Measurements from ENCODE around the gene CTAGE6. TPM values are rescaled to one million over a fixed set of nuclear protein-coding genes. Genes with fewer than 3 reads are reported as not detected.
"Not testable (repeated sequence)": the region's sequence is repeated elsewhere in the genome, so short reads cannot be mapped to it uniquely, and the experiment has no call there.

The CTAGE6 gene
- total and polyA plus RNA-seq, 2 donors from 2014 or later, result 0.13 TPM; not detected in 1

DNA sequence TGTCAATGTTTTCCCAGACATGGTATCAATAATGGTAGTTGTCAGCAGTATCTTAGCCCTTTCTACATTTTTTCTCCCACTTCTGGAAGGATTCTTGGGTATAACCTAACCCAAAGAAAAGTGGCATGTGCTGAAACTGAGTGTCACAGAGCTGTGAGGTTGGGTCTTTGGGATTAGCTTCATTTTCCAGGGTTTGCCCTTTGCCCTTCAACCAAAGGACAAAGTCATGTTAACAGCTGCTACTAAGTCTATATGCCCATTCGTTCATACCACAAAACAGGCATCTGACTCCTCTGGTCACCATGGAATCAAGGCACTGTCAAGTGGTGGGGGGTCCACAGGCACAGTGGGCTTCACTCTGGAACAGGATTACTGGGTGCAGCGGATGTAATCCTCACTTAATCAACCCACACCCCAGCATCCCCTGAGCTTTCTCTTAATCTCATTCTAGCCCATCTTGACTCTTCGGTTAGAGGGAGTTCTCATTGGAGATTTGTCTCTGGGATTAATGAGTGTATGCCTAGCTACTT, 29.1 kb downstream of the CTAGE6 start:
- Histone ChIP-seq H3K27ac (ENCODE audit: low read depth in 2 of 2, low read length in 2 of 2) (no peak overlapping the region), H3K9ac (ENCODE audit: low read length in 3 of 3) (no peak overlapping the region), H3K27me3 (ENCODE audit: control insufficient read depth, insufficient read depth, low read length) (no peaks in the 10 kb centered on the region), H3K4me3 (ENCODE audit: low read length in 3 of 3) (no peak overlapping the region), H3K36me3 (ENCODE audit: control insufficient read depth in 2 of 3, insufficient read depth in 3 of 3, low read length in 3 of 3) (no peaks in the 10 kb centered on the region), H3K9me3 (ENCODE audit: control insufficient read depth in 2 of 3, insufficient read depth in 1 of 3, low read length in 3 of 3) (no peaks in the 10 kb centered on the region), H3K4me1 (ENCODE audit: control insufficient read depth in 2 of 3, insufficient read depth in 2 of 3, low read depth in 1 of 3, low read length in 3 of 3) (no peaks in the 10 kb centered on the region)
- FAIRE-seq, result no peak
- DNase-seq, result no peak
- intact Hi-C loops (cut with DNase I), result no loop called here
- TF ChIP-seq CTCF (IDR thresholded peaks at IDR 0.05; ENCODE audit: borderline replicate concordance, extremely low read depth, insufficient read depth), result no peak

- H3K4me3 ChIP-seq (ENCODE audit: low read length in 3 of 3); H3K4me1 ChIP-seq (ENCODE audit: control insufficient read depth in 2 of 3, insufficient read depth in 2 of 3, low read depth in 1 of 3, low read length in 3 of 3); intact Hi-C loops (cut with DNase I); H3K36me3 ChIP-seq (ENCODE audit: control insufficient read depth in 2 of 3, insufficient read depth in 3 of 3, low read length in 3 of 3); FAIRE-seq; H3K27me3 ChIP-seq (ENCODE audit: control insufficient read depth, insufficient read depth, low read length); H3K9me3 ChIP-seq (ENCODE audit: control insufficient read depth in 2 of 3, insufficient read depth in 1 of 3, low read length in 3 of 3); H3K27ac ChIP-seq (ENCODE audit: low read depth in 2 of 2, low read length in 2 of 2); DNase-seq; H3K9ac ChIP-seq (ENCODE audit: low read length in 3 of 3): not testable (repeated sequence)
Observed at GRCh38 chr7:143727561-143727960, 29.9 kb downstream of the CTAGE6 start.

DNA sequence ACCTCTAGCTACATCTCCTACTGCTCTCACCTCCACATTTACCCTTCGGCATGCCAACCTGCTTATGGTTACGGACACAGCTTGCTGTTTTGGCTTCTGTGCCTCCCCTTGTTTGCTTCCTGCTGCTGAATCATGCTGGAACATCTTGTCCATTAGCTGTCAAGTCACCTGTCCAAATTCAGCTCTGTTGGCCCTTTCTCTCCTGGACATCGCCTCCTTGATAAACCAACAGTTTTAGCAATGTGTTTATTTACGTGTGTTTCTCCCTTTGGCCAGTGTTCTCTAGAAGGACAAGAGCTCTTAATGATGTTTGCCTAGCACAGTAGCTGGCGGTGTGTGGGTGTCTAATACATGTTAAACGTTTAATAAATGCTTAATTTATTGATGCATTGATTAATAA, 31.4 kb downstream of the CTAGE6 start:
- DNase-seq; H3K9me3 ChIP-seq (ENCODE audit: control insufficient read depth in 2 of 3, insufficient read depth in 1 of 3, low read length in 3 of 3); H3K27ac ChIP-seq (ENCODE audit: low read depth in 2 of 2, low read length in 2 of 2); H3K27me3 ChIP-seq (ENCODE audit: control insufficient read depth, insufficient read depth, low read length); intact Hi-C loops (cut with DNase I); H3K36me3 ChIP-seq (ENCODE audit: control insufficient read depth in 2 of 3, insufficient read depth in 3 of 3, low read length in 3 of 3); H3K4me3 ChIP-seq (ENCODE audit: low read length in 3 of 3); H3K9ac ChIP-seq (ENCODE audit: low read length in 3 of 3); H3K4me1 ChIP-seq (ENCODE audit: control insufficient read depth in 2 of 3, insufficient read depth in 2 of 3, low read depth in 1 of 3, low read length in 3 of 3); FAIRE-seq: not testable (repeated sequence)

- H3K9me3 ChIP-seq (ENCODE audit: control insufficient read depth in 2 of 3, insufficient read depth in 1 of 3, low read length in 3 of 3); H3K27ac ChIP-seq (ENCODE audit: low read depth in 2 of 2, low read length in 2 of 2); H3K4me1 ChIP-seq (ENCODE audit: control insufficient read depth in 2 of 3, insufficient read depth in 2 of 3, low read depth in 1 of 3, low read length in 3 of 3); H3K9ac ChIP-seq (ENCODE audit: low read length in 3 of 3); intact Hi-C loops (cut with DNase I); FAIRE-seq; H3K36me3 ChIP-seq (ENCODE audit: control insufficient read depth in 2 of 3, insufficient read depth in 3 of 3, low read length in 3 of 3); H3K4me3 ChIP-seq (ENCODE audit: low read length in 3 of 3); DNase-seq; H3K27me3 ChIP-seq (ENCODE audit: control insufficient read depth, insufficient read depth, low read length): not testable (repeated sequence)
Observed at GRCh38 chr7:143720335-143720734, 37.2 kb downstream of the CTAGE6 start.

GRCh38 chr7:143715543-143716193, 41.8 kb downstream of the CTAGE6 start:
- intact Hi-C loops (cut with DNase I); H3K27ac ChIP-seq (ENCODE audit: low read depth in 2 of 2, low read length in 2 of 2); H3K36me3 ChIP-seq (ENCODE audit: control insufficient read depth in 2 of 3, insufficient read depth in 3 of 3, low read length in 3 of 3); H3K4me3 ChIP-seq (ENCODE audit: low read length in 3 of 3); H3K27me3 ChIP-seq (ENCODE audit: control insufficient read depth, insufficient read depth, low read length); H3K4me1 ChIP-seq (ENCODE audit: control insufficient read depth in 2 of 3, insufficient read depth in 2 of 3, low read depth in 1 of 3, low read length in 3 of 3); H3K9ac ChIP-seq (ENCODE audit: low read length in 3 of 3); DNase-seq; H3K9me3 ChIP-seq (ENCODE audit: control insufficient read depth in 2 of 3, insufficient read depth in 1 of 3, low read length in 3 of 3); FAIRE-seq: not testable (repeated sequence)

- H3K27ac ChIP-seq (ENCODE audit: low read depth in 2 of 2, low read length in 2 of 2); intact Hi-C loops (cut with DNase I); H3K27me3 ChIP-seq (ENCODE audit: control insufficient read depth, insufficient read depth, low read length); H3K4me3 ChIP-seq (ENCODE audit: low read length in 3 of 3); H3K36me3 ChIP-seq (ENCODE audit: control insufficient read depth in 2 of 3, insufficient read depth in 3 of 3, low read length in 3 of 3); FAIRE-seq; H3K4me1 ChIP-seq (ENCODE audit: control insufficient read depth in 2 of 3, insufficient read depth in 2 of 3, low read depth in 1 of 3, low read length in 3 of 3); H3K9me3 ChIP-seq (ENCODE audit: control insufficient read depth in 2 of 3, insufficient read depth in 1 of 3, low read length in 3 of 3); DNase-seq; H3K9ac ChIP-seq (ENCODE audit: low read length in 3 of 3): not testable (repeated sequence)
Observed at GRCh38 chr7:143714581-143715454, 42.7 kb downstream of the CTAGE6 start.

- H3K9me3 ChIP-seq (ENCODE audit: control insufficient read depth in 2 of 3, insufficient read depth in 1 of 3, low read length in 3 of 3); DNase-seq; H3K27me3 ChIP-seq (ENCODE audit: control insufficient read depth, insufficient read depth, low read length); H3K36me3 ChIP-seq (ENCODE audit: control insufficient read depth in 2 of 3, insufficient read depth in 3 of 3, low read length in 3 of 3); H3K4me1 ChIP-seq (ENCODE audit: control insufficient read depth in 2 of 3, insufficient read depth in 2 of 3, low read depth in 1 of 3, low read length in 3 of 3); intact Hi-C loops (cut with DNase I); H3K9ac ChIP-seq (ENCODE audit: low read length in 3 of 3); H3K27ac ChIP-seq (ENCODE audit: low read depth in 2 of 2, low read length in 2 of 2); FAIRE-seq; H3K4me3 ChIP-seq (ENCODE audit: low read length in 3 of 3): not testable (repeated sequence)
Observed at GRCh38 chr7:143712381-143712780, 45.1 kb downstream of the CTAGE6 start.

Data from kidney (tissue), 14 donors.